ENCODE data around the gene RASA3.

Gene RASA3

GRCh38 chr13:114035583-114036531 lies 96.6 kb downstream of the RASA3 start:
- DNase-seq (ENCODE audit: low read depth in 2 of 2): no peak

- DNase-seq (ENCODE audit: low read depth in 2 of 2): no peak
Measured at GRCh38 chr13:114035186-114035582, 97.2 kb downstream of the RASA3 start.

DNA sequence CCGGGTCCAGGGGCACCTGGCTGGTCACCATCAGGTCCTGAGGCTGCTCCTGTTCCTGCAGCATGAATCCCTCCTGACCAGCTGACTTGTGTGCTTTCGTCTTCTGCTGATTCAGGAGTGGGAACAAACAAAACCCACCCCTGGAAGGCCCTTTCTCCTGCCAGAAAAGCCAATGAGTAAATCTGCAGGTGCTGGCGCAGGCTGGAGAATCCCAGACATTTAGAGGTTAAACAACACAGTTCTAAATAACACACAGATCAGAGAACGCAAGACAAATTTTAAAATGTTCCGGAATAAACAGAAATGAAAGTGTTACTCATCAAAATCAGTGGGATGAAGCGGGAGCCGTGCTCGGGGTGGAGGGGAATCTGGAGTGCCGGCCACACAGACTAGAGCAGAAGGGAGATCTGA lies 97.9 kb downstream of the RASA3 start:
- DNase-seq (ENCODE audit: low read depth in 2 of 2): no peak

- DNase-seq (ENCODE audit: low read depth in 2 of 2): no peak
Measured at GRCh38 chr13:114033541-114034315, 98.7 kb downstream of the RASA3 start.

GRCh38 chr13:114032126-114032799 lies 100.2 kb downstream of the RASA3 start:
- no peak for DNase-seq (ENCODE audit: low read depth in 2 of 2)

GRCh38 chr13:114031631-114032030 lies 100.8 kb downstream of the RASA3 start:
- DNase-seq (ENCODE audit: low read depth in 2 of 2): no peak

GRCh38 chr13:114030666-114031610 lies 101.5 kb downstream of the RASA3 start:
- no peak for DNase-seq (ENCODE audit: low read depth in 2 of 2)

DNA sequence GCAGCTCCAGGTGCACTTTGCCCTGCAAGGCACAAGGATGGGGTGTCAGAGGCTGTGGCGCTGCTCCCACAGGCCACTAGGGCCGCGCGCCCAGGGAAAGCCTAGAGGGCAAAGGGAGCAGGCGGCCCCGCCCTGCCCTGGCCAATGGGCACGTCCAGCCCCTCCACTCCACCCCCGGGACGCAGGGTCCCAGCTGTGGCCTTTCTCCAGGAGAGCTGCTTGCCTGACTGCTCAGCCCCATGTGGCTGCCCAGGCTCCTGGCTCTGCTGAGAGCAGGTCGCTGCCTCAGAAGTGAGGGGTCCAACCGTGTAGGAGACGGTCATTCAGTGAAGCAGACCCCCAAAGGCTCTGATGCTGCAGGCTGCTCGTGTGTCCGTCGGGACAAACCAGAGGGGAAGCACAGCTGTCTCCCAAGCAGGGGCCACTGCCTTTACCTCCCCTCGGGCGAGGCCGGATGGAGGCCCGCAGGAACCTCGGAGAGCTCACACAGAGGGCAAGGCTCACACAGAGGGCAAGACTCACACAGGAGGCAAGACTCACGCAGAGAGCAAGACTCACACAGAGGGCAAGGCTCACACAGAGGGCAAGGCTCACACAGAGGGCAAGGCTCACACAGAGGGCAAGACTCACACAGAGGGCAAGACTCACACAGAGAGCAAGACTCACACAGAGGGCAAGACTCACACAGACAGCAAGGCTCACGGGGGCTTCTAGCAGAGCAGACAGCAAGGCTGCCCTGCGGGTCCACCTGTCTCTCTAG lies 102.4 kb downstream of the RASA3 start:
- DNase-seq (ENCODE audit: low read depth in 2 of 2): no peak

- DNase-seq (ENCODE audit: low read depth in 2 of 2): no peak
Measured at GRCh38 chr13:114027826-114028225, 104.6 kb downstream of the RASA3 start.

DNA sequence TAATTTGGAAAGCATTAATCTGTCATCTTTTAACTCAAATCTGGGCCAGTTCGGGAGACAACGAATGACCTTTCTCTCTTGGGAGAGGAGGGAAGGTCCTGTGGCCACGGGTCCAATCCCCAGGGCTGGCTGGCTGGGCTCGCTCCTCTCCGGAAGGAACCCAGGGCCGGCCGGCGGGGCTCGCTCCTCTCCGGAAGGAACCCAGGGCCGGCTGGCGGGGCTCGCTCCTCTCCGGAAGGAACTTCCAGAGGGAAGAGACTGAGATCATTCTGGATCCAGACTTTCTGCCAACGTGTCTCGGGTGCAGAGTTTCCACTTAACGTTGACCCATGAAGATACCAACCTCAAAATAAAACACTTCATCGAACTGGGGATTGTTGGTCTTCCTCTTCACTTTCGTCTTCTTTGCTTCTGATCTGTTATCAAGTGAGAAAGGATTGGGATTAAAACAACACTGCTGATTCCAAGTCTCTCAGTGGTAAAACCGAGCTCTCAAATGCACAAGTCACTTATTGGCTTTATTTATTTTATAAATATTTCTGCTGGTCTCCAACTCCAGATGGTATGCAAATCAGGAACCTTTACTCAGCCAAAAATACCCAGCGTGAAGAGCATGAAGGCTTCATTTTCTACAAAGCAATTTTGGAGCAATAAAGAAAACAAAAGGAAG lies 105.2 kb downstream of the RASA3 start:
- DNase-seq (ENCODE audit: low read depth in 2 of 2): no peak

DNA sequence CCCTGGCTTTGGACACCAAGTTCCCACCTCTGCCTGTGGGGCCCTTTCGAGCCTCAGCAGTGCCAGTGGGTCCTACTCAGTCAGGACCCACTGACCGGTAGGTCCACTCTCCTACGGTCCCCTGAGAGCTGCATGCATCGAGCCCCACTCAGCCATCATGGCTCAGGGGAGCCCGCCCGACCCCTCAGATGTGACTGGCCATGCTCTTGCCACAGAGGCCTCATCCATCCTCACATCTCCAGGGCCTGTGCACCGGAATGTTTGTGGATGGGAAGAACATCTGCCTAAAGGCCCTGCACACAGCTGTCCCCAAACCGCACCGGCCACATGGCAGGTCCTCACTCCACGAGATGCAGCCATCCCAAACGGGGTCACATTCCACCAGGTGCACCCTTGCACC lies 105.9 kb downstream of the RASA3 start:
- DNase-seq (ENCODE audit: low read depth in 2 of 2): no peak

GRCh38 chr13:114025714-114026431 lies 106.5 kb downstream of the RASA3 start:
- no peak for DNase-seq (ENCODE audit: low read depth in 2 of 2)

- no peak for DNase-seq (ENCODE audit: low read depth in 2 of 2)
Measured at GRCh38 chr13:114025405-114025713, 107.1 kb downstream of the RASA3 start.

GRCh38 chr13:114024603-114025404 lies 107.6 kb downstream of the RASA3 start:
- no peak for DNase-seq (ENCODE audit: low read depth in 2 of 2)

GRCh38 chr13:114023716-114024602 lies 108.5 kb downstream of the RASA3 start:
- no peak for DNase-seq (ENCODE audit: low read depth in 2 of 2)

- no peak for DNase-seq (ENCODE audit: low read depth in 2 of 2)
Measured at GRCh38 chr13:114022876-114023275, 109.5 kb downstream of the RASA3 start.

- DNase-seq (ENCODE audit: low read depth in 2 of 2): no peak
Measured at GRCh38 chr13:114022309-114022669, 110.1 kb downstream of the RASA3 start.
